AG04450 (cell line): ENCODE results near the gene WIF1. TPM values are rescaled to one million over a fixed set of nuclear protein-coding genes. Genes with fewer than 3 reads are reported as not detected.

Source experiments
- CTCF ChIA-PET: fragments of 300-600, 350-600 bp; formaldehyde crosslinking; extraction: SDS; loops from one replicate; lab custom pipeline; 2022; ENCODE audit warnings: antibody characterized with exemption, inconsistent platforms; lab: Charles Lee
- POLR2A ChIA-PET: fragments of 350-600 bp; formaldehyde crosslinking; extraction: SDS; loops from one replicate; lab custom pipeline; 2021; ENCODE audit warnings: antibody characterized with exemption, inconsistent platforms; lab: Yijun Ruan, JAX
- DNase-seq: peaks from one replicate; pipeline ENCODE4 v3.0.0-alpha.2; 2011; ENCODE audit warnings: low read depth, low spot score
- H3K27ac ChIP-seq: one replicate; pipeline ENCODE4 v1.5.1; 2012; ENCODE audit warnings: low read depth, low read length, control low read depth
- H3K27me3 ChIP-seq: one replicate; pipeline ENCODE4 v1.6.0; 2012; ENCODE audit warnings: low read length; ENCODE audit not compliant: control insufficient read depth, insufficient read depth
- H3K4me3 ChIP-seq: 2 replicates; pipeline ENCODE4 v1.5.1; 2011; ENCODE audit warnings: mild to moderate bottlenecking, low read depth, low read length, control low read depth
- H3K9me3 ChIP-seq: 2 replicates; pipeline ENCODE4 v1.5.1; 2012; ENCODE audit warnings: low read length; ENCODE audit not compliant: control insufficient read depth, insufficient read depth
- polyA plus RNA-seq: library from polyadenylated mRNA; depleted of rRNA; stranded (reverse); fragments of >200 nt; gene quantifications from 2 replicates; pipeline ENCODE4 v1.2.3, GENCODE V29; 2011
- TF ChIP-seq, protein P1 (sequence below): IDR thresholded peaks from 2 replicates; pipeline ENCODE4 v1.5.1; 2011; ENCODE audit warnings: low read depth, low read length, control low read depth, inconsistent platforms

WIF1 gene
- polyA plus RNA-seq, 1 experiment, result not detected

DNA sequence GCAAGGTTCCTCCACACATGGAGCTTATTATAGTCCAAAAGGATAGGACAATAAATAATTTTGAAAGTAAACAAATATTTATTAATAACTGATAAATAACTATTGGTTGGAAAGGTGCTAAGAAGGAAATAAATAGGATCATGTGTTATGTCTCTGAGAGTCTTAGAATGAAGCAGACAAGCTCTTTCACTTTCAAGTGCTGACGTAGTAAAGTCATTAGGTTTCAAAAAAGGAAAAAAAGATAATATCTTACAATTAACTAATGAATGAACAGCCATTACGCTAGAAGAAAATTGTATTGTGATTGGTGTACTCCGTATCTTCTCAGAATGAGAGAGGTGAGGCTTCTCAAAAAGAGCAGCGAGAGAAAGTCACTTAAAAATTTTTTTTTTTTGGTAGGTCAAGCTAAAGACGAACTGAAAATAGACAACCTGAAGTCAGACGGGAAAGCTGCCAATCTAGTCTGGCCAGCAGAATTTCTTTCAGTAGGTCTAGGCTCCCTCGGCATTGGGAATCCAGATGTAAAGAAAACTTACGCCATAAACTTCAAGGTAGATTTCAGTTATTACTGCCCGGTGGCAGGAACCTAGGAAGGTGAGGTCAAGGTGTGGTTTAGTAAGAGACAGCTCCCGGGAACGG is 47.7 kb upstream of the WIF1 start:
- TF ChIP-seq, protein P1, sequence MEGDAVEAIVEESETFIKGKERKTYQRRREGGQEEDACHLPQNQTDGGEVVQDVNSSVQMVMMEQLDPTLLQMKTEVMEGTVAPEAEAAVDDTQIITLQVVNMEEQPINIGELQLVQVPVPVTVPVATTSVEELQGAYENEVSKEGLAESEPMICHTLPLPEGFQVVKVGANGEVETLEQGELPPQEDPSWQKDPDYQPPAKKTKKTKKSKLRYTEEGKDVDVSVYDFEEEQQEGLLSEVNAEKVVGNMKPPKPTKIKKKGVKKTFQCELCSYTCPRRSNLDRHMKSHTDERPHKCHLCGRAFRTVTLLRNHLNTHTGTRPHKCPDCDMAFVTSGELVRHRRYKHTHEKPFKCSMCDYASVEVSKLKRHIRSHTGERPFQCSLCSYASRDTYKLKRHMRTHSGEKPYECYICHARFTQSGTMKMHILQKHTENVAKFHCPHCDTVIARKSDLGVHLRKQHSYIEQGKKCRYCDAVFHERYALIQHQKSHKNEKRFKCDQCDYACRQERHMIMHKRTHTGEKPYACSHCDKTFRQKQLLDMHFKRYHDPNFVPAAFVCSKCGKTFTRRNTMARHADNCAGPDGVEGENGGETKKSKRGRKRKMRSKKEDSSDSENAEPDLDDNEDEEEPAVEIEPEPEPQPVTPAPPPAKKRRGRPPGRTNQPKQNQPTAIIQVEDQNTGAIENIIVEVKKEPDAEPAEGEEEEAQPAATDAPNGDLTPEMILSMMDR, result no peak
- ChIA-PET POLR2A (interaction anchor here (0.7 to 1.1 kb wide), 2 partner anchors 11 to 1001 kb away, joined by 3 read pairs; partner anchors contain the start of gene TMBIM4), CTCF (interaction anchor here (0.9 to 3.0 kb wide), 8 partner anchors 9 to 619 kb away, joined by 3 to 28 read pairs (median 3); no protein-coding TSS in a partner anchor)
- no peaks in the 10 kb centered on the region; the same call in 1 of the 2 replicates for H3K9me3 ChIP-seq
- no peak for DNase-seq
- peak overlapping the region; percentile 90 for H3K27ac ChIP-seq
- peak overlapping the region; percentile 88 for H3K4me3 ChIP-seq
- no peaks in the 10 kb centered on the region for H3K27me3 ChIP-seq

DNA sequence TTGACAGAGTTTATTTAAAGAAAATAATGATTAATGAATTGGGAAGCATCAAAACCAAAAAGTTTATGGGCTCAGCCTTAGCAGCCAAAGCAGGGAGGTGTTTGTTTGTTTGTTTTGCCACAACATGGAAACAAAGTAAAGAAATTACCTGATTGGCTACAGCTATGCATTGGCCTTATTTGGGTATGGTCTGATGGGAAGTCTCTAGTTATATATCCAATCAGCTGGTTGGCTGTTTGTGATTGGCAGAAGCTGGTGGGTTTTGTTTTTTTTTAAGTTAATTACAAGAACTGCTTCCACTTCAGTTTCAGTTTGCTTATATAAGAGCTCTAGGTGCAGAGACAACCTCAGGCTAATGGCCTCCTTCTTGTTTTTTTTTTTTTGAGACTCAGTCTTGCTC is 43.7 kb upstream of the WIF1 start:
- Histone ChIP-seq H3K27me3 (no peaks in the 10 kb centered on the region), H3K4me3 (no peak overlapping the region), H3K27ac (no peak overlapping the region), H3K9me3 (no peaks in the 10 kb centered on the region; the same call in 1 of the 2 replicates)
- POLR2A ChIA-PET, result no interaction called here
- CTCF ChIA-PET, result interaction anchor here (1.2 kb wide), 1 partner anchor 363 kb away, joined by 4 read pairs; no protein-coding TSS in a partner anchor
- no peak for DNase-seq
- TF ChIP-seq, protein P1, result no peak

DNA sequence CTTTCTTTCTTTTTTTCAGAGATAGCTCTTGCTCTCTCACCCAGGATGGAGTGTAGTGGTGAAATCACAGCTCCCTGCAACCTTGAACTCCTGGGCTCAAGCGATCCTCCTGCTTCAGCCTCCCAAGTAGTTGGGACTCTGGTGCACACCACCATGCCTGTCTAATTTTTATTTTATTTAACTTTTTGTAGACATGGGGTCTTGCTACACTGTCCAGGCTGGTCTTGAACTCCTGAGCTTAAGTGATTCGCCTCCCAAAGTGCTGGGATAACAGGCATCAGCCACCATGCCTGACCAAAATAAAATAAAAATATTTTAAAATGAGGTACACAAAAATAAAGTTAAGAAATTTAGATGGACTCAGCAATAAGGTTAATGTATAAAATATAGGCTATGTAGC is 43.1 kb upstream of the WIF1 start:
- H3K9me3 ChIP-seq, result no peaks in the 10 kb centered on the region
- TF ChIP-seq, protein P1, result no peak
- no peaks in the 10 kb centered on the region for H3K27me3 ChIP-seq
- H3K27ac ChIP-seq, result no peak overlapping the region
- no peak overlapping the region for H3K4me3 ChIP-seq
- CTCF ChIA-PET, result interaction anchor here (1.2 kb wide), 1 partner anchor 362 kb away, joined by 4 read pairs; no protein-coding TSS in a partner anchor
- POLR2A ChIA-PET, result no interaction called here
- no peak for DNase-seq

DNA sequence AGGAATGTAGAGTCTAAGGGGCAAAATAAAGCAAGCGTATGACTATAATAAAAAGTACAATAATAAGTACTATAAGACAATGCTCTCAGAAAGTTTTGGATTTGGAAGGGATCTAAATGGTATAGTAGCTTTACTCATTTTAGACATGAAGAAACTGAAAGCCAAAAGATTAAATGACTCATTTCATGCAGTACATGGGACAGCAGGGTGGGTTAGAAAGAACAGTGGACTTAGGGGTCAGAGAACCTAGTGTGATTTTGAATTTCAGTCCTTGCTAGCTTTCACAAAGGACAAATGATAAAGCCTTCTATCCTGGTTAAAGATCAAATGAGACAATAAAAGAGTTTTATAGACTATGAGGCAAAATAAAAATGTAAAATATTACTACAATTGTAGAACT is 41.5 kb upstream of the WIF1 start:
- no peak overlapping the region for H3K27ac ChIP-seq
- no peaks in the 10 kb centered on the region for H3K27me3 ChIP-seq
- TF ChIP-seq, protein P1, result no peak
- no peaks in the 10 kb centered on the region for H3K9me3 ChIP-seq
- H3K4me3 ChIP-seq, result no peak overlapping the region
- POLR2A ChIA-PET, result no interaction called here
- CTCF ChIA-PET, result no interaction called here
- no peak for DNase-seq

DNA sequence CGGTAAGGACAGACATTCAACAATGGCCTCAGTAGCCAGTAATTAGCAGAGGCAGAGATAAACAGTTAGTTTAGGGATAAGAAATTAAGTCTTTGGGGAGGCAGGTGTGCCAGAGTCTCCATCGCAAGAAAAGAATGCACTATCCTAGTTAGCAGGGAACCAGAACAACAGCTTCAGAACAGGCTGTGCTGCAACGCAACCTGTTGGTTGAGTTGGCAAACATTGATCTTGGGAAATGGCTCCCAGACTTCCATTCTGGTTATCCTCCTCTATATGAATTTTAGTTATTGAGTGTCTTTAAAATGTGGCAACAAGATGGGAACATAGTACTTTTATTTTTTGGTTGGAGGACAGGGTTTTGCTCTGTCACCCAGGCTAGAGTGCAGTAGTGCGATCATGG is 36.0 kb upstream of the WIF1 start:
- H3K9me3 ChIP-seq, result no peaks in the 10 kb centered on the region
- TF ChIP-seq, protein P1, result no peak
- no peak overlapping the region for H3K27ac ChIP-seq
- peaks cover 4% of the 10 kb centered on the region for H3K27me3 ChIP-seq
- no peak overlapping the region for H3K4me3 ChIP-seq
- ChIA-PET POLR2A (no interaction called here), CTCF (interaction anchor here (0.7 to 1.7 kb wide), 2 partner anchors 75 to 351 kb away, joined by 3 to 4 read pairs; no protein-coding TSS in a partner anchor)
- DNase-seq, result no peak
